ENCODE results near the gene SLC12A1. TPM values are rescaled to one million over a fixed set of nuclear protein-coding genes. Genes with fewer than 3 reads are reported as not detected.

The SLC12A1 gene
- total and polyA plus RNA-seq, 2 of the 8 experiments (the other 6 are each of a cell fraction or from before 2014, with no cell fraction given), result 0.63 to 1.0 TPM

Small RNA genes lying within 50 kb of the gene (small RNA-seq; reads per million reads assigned to genes)
- not detected for gene RF00019 (ENCODE audit: insufficient read depth)

Other genes starting within 250 kb of the SLC12A1 start
- not detected in 2 replicates for gene SLC24A5, start 85.3 kb upstream of the SLC12A1 start, total RNA-seq (2021; fragmentation: NEBNext Ultra II Directional; extraction: Animal tissue kit (Norgen Biotek cat#: 25700))
- gene SLC24A5, start 85.3 kb upstream of the SLC12A1 start, polyA plus RNA-seq (2011; rRNA removed), result not detected in 2 replicates
- gene MYEF2, start 28.0 kb upstream of the SLC12A1 start, total RNA-seq (2021; fragmentation: NEBNext Ultra II Directional; extraction: Animal tissue kit (Norgen Biotek cat#: 25700)), result 78.2 and 79.2 TPM in 2 replicates
- 14.3 and 18.9 TPM in 2 replicates for gene MYEF2, start 28.0 kb upstream of the SLC12A1 start, polyA plus RNA-seq (2011; rRNA removed)
- gene CTXN2, start 14.6 kb upstream of the SLC12A1 start, total RNA-seq (2021; fragmentation: NEBNext Ultra II Directional; extraction: Animal tissue kit (Norgen Biotek cat#: 25700)), result not detected in 2 replicates
- 0.08 TPM in 2 replicates for gene CTXN2, start 14.6 kb upstream of the SLC12A1 start, polyA plus RNA-seq (2011; rRNA removed)
- 246 and 259 TPM in 2 replicates for gene DUT, start 125.1 kb downstream of the SLC12A1 start, total RNA-seq (2021; fragmentation: NEBNext Ultra II Directional; extraction: Animal tissue kit (Norgen Biotek cat#: 25700))
- gene DUT, start 125.1 kb downstream of the SLC12A1 start, polyA plus RNA-seq (2011; rRNA removed), result 71.4 and 71.5 TPM in 2 replicates

Data from H1 (cell line).